Astrocyte of the cerebellum (primary cell): Measurements from ENCODE around the gene ZHX3.

Source experiments
- DNase-seq: peaks from one replicate; pipeline ENCODE4 v3.0.0-alpha.2; 2011; ENCODE audit warnings: low read depth
- H3K4me3 ChIP-seq: 2 replicates; pipeline ENCODE4 v1.5.1; 2011; ENCODE audit warnings: mild to moderate bottlenecking, low read depth, low read length, moderate library complexity
- in situ Hi-C: cut with HindIII; loops from 2 replicates; pipeline ENCODE4 v1.10.0; 2017; ENCODE audit warnings: low sequenced_read_pairs
- TF ChIP-seq, protein P1 (sequence below): IDR thresholded peaks from 2 replicates; pipeline ENCODE4 v1.5.1; 2012; ENCODE audit warnings: low read length, low read depth, moderate library complexity, mild to moderate bottlenecking; ENCODE audit errors: missing control alignments

Gene ZHX3

DNA sequence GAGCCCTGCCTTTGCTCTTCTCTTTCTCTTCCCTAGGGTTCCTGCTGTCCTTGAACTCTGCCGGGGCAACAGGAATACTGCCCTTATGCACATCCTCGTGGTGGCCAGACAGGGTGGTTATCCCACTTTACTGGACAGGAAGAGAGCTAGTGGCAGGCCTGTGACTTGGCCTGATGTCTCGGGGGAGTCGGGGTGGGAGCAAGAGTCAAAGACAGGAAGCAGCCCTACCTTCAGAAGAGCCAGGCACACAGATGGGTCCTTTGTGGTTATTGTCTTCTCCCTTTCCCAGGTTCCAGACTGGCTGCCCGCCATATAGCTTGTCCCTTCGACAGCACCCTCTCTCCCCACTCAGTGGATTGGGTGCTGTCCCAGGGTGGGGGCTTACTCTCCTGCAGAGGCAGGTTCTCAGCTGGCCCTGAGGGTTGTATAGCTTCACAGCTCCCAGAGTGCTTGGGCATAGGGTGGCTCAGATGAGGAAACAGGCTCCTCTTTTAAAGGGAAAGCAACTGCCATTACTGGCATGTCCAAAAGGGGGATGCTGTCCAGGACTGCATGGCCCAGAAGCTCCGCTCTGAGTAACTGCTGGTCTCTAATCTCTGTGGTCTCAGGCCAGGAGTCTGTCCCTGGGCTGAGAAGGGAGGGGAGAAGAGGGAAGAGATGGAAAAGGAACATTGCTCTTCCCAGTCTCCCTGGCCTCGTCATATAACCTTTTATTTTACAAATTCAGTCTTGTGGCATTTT lies 162.9 kb downstream of the ZHX3 start:
- TF ChIP-seq, protein P1, sequence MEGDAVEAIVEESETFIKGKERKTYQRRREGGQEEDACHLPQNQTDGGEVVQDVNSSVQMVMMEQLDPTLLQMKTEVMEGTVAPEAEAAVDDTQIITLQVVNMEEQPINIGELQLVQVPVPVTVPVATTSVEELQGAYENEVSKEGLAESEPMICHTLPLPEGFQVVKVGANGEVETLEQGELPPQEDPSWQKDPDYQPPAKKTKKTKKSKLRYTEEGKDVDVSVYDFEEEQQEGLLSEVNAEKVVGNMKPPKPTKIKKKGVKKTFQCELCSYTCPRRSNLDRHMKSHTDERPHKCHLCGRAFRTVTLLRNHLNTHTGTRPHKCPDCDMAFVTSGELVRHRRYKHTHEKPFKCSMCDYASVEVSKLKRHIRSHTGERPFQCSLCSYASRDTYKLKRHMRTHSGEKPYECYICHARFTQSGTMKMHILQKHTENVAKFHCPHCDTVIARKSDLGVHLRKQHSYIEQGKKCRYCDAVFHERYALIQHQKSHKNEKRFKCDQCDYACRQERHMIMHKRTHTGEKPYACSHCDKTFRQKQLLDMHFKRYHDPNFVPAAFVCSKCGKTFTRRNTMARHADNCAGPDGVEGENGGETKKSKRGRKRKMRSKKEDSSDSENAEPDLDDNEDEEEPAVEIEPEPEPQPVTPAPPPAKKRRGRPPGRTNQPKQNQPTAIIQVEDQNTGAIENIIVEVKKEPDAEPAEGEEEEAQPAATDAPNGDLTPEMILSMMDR, result no peak
- in situ Hi-C loops, result no loop called here
- no peak for DNase-seq
- H3K4me3 ChIP-seq, result no peak overlapping the region

DNA sequence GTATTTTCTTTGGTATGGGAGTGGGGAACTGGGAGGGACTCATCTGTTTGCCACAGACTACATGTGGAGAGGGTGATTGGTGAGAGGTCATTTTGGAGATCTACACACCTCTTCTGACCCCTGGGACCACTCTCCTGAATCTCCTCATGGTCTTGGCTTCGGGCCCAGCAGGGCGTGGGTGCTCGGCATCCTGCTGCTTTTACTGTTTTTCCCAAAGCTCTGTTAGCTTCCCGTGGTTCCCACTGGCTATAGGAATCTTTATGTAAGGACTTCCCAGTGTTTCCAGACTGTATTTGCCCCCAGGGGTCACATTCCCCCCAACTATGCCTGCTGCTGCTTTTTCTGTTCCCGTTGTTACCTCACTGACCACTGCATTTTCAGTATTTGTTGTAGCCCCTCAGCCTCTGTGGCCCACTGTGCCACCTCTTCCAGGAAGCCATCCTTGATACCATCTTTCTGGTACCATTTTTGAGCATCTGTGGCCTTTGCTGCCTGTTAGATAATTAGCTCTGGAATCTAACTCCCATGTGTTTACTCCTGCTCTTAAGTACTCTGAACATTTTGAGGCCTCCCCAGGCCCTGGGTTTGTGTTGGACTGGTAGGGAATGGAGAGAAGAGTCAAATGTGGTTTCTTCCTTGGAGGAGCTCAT lies 165.3 kb downstream of the ZHX3 start:
- H3K4me3 ChIP-seq, result no peak overlapping the region
- TF ChIP-seq, protein P1, result no peak
- in situ Hi-C loops, result no loop called here
- DNase-seq, result no peak

DNA sequence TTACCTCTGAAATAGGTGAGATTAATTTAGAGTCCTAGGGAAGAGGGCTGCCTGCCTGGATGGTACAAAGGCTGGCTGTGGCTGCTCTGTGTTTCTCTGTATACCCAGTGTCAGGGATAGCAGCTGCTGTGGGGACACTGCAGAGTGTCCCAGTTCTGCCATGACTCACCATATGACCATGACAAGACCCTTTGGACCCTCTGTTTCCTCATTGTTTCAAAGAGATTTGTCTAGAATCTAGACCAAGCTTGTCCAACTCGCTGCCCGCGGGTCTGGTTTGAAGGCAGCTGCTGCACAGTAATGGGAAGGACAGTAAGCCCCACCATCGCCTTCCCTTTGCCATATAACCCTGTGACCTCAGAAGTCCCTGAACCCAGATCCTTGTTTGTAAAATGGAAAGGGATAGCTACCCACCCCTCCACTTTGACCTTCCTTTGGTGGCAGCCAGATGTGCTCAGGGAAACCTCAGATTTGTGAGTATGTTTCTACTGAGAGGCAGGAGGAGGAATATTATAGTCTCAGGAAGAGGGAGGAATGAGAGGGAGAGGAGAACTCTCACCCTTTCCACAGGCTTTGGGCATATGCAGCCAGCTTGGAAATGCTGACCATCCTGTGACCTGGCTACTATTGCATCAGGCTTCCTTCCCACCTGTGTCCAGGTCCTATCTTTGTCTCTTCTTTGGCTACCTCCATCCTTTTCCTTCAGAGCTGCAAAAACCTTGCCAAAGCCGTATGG lies 166.2 kb downstream of the ZHX3 start:
- TF ChIP-seq, protein P1, result no peak
- in situ Hi-C loops, result no loop called here
- H3K4me3 ChIP-seq, result no peak overlapping the region
- DNase-seq, result no peak

DNA sequence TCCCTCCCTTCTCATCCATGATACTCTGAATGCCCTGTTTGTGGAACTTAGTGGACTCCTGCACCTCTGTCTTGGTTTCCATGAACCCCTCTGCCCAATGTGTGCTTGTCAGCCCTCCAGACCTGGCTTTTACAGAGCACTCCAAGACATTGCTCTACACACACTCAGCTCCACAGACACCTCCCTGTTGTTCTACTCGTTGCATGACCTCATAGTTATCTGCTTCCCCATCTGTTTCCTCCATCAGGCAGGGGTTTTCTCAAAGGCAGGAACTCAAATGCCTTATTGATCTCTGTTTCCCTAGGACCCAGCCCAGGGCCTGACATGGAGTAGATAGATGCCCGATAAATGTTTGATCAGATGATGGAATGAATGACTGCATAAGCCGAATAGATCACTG lies 166.9 kb downstream of the ZHX3 start:
- H3K4me3 ChIP-seq, result no peak overlapping the region
- TF ChIP-seq, protein P1, result no peak
- in situ Hi-C loops, result no loop called here
- no peak for DNase-seq

DNA sequence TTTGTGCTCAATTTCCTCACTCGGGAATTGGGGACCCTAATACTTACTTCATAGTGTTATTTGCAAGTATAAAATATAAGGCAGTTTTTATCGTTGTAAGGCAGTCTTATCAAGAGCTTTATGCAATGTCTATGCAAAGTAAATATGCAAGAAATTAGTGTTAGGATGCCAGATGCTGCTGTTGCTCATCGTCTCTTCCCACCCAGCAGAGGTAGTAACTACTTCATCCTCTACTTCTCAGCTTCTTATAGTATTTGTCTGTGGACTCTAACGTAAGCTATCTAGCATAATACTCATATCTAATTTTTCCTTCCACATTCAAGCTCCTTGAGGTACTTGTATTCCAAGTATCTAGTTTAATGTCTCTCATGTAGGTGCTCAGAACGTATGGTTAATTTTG lies 168.6 kb downstream of the ZHX3 start:
- DNase-seq, result no peak
- TF ChIP-seq, protein P1, result no peak
- in situ Hi-C loops, result no loop called here
- no peak overlapping the region for H3K4me3 ChIP-seq

DNA sequence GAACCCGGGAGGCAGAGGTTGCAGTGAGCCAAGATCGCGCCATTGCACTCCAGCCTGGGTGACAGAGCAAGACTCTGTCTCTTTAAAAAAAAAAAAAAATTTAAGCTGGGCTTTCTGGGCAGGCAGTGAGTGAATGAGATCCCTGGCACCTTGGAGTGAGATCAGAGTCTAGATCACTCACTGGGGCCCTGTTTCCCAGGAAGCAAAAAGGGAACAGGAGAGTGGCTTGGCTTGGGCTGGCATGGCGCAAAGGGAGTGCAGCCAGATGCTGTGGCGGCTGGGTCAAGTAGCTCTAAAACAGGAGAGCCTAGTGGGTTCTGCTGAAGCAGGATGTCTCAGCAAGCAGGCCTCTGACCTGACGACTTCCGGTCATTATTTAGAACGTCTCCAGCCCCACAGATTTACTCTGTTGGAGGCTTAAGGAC lies 169.8 kb downstream of the ZHX3 start:
- no peak overlapping the region for H3K4me3 ChIP-seq
- in situ Hi-C loops, result no loop called here
- DNase-seq, result no peak
- TF ChIP-seq, protein P1, result no peak
